CD4-positive, alpha-beta T cell treated with Interferon gamma for 1 hour (primary cell): ENCODE data around the gene TJP1.
"Not testable (repeated sequence)": the region's sequence is repeated elsewhere in the genome, so short reads cannot be mapped to it uniquely, and the experiment has no call there.

Experiments
- DNase-seq: peaks from one replicate; pipeline ENCODE4 v3.0.0-alpha.2; 2020

Gene TJP1

GRCh38 chr15:29750754-29751153, 71.5 kb downstream of the TJP1 start:
- DNase-seq = no peak

GRCh38 chr15:29749365-29750086, 72.7 kb downstream of the TJP1 start:
- DNase-seq = no peak

- no peak for DNase-seq
Measured at GRCh38 chr15:29747837-29748417, 74.3 kb downstream of the TJP1 start.

GRCh38 chr15:29743475-29743874, 78.8 kb downstream of the TJP1 start:
- DNase-seq = no peak

- no peak for DNase-seq
Measured at GRCh38 chr15:29740692-29741311, 81.5 kb downstream of the TJP1 start.

GRCh38 chr15:29736744-29737020, 85.6 kb downstream of the TJP1 start:
- DNase-seq = no peak

GRCh38 chr15:29736012-29736743, 86.1 kb downstream of the TJP1 start:
- DNase-seq = no peak

- no peak for DNase-seq
Measured at GRCh38 chr15:29734917-29735572, 87.2 kb downstream of the TJP1 start.

GRCh38 chr15:29731865-29732264, 90.4 kb downstream of the TJP1 start:
- no peak for DNase-seq

GRCh38 chr15:29730471-29730870, 91.8 kb downstream of the TJP1 start:
- DNase-seq = not testable (repeated sequence)

GRCh38 chr15:29728418-29728817, 93.8 kb downstream of the TJP1 start:
- no peak for DNase-seq

- no peak for DNase-seq
Measured at GRCh38 chr15:29727871-29728270, 94.4 kb downstream of the TJP1 start.

- no peak for DNase-seq
Measured at GRCh38 chr15:29726553-29726952, 95.7 kb downstream of the TJP1 start.

- DNase-seq = no peak
Measured at GRCh38 chr15:29724026-29724425, 98.2 kb downstream of the TJP1 start.

- DNase-seq = no peak
Measured at GRCh38 chr15:29713784-29714183, 108.5 kb downstream of the TJP1 start.

GRCh38 chr15:29712149-29712885, 110.0 kb downstream of the TJP1 start:
- DNase-seq = no peak

- no peak for DNase-seq
Measured at GRCh38 chr15:29711531-29711930, 110.7 kb downstream of the TJP1 start.

GRCh38 chr15:29708519-29708918, 113.7 kb downstream of the TJP1 start:
- no peak for DNase-seq

- no peak for DNase-seq
Measured at GRCh38 chr15:29704950-29705597, 117.2 kb downstream of the TJP1 start.

- DNase-seq = no peak
Measured at GRCh38 chr15:29701151-29701550, 121.1 kb downstream of the TJP1 start.

- no peak for DNase-seq
Measured at GRCh38 chr15:29700296-29700695, 122.0 kb downstream of the TJP1 start.

- no peak for DNase-seq
Measured at GRCh38 chr15:29699791-29700190, 122.5 kb downstream of the TJP1 start.
